IPS-NIHi7 (cell line): ENCODE results near the gene CYTH4.
"Not testable (repeated sequence)": the region's sequence is repeated elsewhere in the genome, so short reads cannot be mapped to it uniquely, and the experiment has no call there.

Experiments
- DNase-seq: peaks from one replicate; pipeline ENCODE4 v3.0.0; 2012; ENCODE audit warnings: mixed read lengths; ENCODE audit errors: extremely low spot score

The CYTH4 gene

DNA sequence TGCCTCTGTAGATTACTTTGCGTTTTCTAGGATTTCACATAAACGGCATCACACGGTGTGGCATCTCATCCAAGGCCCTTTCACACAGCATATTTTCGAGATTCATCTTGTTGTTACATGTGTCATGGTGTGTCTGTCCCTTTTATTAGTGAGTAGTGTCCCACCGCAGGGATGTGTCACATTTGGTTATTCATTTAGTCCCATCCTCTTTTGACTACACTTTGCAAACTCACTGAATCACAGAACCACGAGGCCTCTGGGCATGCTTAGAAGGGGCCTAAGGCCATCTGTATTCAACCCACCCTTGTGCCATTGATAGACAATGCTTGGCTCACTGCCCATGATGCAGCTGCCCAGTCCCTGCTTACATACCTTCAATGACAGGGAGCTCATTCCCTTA is 34.1 kb upstream of the CYTH4 start:
- DNase-seq: no peak

DNA sequence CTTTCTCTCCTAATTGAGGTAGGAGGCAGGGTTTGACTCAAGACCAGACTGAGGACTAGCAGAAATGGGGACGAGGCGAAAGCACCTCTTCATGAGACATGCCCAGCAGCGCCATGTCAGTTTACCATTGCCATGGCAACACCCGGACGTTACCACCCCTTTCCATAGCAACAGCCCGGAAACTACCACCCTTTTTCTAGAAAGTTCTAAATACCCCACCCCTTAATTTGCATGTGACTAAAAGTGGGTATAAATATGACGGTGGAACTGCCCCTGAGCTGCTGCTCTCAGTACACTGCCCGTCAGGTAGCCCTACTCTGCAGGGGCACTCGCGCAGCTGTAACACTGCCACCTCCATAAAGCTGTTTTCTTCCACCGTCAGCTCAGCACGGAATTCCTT is 32.3 kb upstream of the CYTH4 start:
- no peak for DNase-seq

- DNase-seq: not testable (repeated sequence)
These were observed 30.5 kb upstream of the CYTH4 start for GRCh38 chr22:37251836-37252235.

DNA sequence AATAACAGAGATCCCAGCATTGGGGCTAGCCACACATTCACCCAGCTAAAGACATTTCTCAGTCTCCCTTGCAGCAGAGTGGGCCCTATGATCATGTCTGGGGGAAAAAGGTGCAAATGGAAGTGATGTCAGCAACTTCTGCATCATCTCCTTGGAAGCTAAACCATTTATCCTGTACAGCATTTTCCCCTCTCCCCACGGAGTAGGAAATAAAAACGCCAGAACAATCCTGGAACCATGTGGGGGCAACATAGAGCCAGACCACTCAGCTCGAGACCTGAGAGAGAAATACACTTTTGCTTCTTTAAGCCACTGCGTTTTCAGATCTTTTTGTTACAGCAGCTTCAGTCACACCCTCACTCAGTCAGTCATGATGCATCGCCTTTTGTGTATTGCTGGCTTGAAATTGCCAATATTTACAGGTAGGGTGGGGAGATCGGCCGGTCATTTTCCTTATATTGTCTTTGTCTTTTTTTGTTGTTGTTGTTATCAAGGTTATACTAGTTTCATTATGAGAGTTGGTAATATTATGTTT is 29.1 kb upstream of the CYTH4 start:
- DNase-seq: no peak

DNA sequence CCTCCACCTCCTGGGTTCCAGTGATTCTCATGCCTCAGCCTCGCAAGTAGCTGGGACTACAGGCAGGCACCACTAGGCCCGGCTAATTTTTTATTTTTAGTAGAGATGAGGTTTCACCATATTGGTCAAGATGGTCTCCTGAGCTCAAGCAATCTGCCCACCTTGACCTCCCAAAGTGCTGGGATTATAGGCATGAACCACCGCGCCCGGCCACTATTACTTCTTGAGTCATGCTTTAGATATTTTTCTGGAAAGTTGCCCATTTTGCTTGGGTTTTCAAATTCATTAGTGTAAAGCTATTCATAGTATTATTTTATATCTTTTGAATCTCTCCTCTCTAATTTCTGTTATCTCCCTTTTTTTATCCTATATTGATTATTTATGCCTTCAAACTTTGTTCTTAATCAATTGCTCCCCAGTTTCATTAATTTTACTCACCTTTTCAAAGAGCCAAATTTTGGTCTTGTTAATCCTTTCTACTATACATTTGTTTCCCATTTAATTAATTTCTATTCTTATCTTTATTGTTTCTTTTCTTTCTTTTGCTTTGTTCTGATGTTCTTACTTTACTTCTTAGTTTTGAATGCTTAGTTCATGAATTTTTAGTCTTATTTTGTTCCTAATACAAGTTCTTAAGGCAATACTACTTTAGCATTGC is 28.0 kb upstream of the CYTH4 start:
- no peak for DNase-seq

GRCh38 chr22:37254867-37255233 is 27.5 kb upstream of the CYTH4 start:
- DNase-seq: no peak

DNA sequence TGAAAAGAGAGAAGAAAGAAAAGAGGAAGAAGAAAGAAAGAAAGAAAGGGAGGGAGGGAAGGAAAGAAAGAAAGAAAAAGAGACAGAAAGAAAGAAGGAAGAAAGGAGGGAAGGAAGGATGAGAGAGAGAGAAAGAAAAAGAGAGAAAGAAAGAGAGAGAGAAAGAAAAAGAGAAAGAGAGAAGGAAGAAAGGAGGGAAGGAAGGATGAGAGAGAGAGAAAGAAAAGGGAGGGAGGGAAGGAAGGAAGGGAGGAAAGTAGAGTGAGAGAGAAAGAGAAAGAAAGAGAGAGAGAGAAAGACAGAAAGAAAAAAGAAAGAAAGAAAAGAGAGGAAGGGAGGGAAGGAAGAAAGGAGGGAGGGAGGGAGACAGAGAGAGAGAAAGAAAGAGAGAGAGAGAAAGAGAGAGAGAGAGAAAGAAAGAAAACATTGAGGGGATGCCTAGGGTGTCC is 26.7 kb upstream of the CYTH4 start:
- DNase-seq: no peak

DNA sequence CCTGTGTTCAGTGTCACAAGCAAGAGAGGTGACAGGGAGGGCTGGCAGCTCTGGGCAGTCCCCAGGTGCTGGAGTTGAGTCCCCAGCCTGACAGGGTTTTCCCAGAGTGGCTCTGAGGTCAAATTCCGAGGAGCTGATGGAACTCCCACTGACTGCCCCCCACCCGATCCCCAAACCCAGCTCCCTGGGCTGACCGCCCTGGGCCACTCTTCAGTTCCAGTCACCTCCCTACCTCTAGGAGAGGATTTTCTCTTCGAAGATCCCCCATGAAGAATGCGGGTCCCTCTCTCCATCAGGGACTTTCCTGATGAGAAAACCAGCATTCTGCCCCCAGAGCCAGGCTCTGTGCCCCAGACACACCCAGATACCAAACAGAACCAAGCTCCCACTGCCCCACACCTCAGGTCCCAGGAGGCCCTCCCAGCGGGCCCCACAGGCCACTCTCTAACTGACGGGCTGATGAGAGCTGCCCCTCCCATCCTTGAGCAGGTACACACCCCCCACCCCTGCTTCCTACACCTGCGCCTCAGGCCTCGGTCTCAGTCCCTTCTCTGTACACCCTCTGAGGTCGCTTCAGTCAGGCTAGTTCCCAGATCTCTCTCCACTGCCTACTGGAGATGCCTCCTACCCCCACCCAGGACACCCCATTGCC is 26.1 kb upstream of the CYTH4 start:
- no peak for DNase-seq

GRCh38 chr22:37258005-37258752 is 24.1 kb upstream of the CYTH4 start:
- DNase-seq: no peak

DNA sequence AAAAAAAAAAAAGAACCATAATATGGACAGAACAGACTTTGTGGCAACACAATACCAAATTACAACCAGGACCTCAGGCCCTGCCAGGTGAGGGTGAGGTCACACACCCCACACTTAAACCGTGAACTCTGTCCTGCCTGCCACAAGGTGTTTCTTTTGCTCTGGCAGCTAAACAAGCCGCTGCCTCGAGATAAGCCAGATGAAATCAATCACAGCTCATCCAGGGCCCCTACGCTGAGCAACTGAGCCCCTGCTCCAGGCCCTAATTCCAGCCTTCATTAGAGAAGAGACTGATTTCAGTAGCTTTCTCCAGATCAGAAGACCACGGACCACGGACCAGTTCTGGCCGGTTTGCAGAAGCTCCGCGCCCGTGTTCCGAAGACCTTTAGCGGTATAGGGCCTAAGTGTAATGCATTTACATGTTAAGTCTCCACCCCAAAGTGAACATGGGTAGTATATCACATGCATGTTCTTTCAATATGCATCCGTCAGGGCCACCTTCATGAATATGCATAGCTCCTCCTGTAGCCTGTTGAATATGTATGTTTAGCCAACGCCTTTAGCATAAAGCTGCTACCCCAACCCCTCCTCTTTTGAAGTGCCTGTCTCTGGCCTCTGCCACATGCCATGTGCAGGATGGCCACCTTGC is 23.4 kb upstream of the CYTH4 start:
- DNase-seq: no peak

DNA sequence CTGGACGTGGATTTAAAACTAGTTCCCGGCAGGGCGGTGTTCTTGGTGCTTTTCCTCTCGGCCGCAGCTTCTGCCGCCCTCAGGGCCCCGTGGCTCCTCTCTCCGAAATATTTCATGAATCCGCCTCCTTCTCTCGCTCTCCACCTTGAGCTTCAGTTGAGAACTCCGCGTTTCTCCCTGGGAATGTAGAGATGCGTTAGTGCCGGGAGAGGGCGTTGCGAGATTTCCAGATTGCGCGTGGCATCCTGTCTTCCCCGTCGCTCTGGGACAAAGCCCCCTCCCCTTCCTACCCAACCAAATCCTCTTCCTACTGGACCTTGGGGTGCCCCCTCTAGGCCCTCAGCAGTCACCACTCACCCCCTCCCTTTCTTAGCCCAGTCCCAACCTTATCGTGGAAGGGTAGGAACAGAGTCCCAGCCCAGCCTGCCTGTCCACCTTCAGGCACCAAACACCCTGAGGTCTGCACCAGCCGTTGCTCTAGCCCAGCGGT is 22.7 kb upstream of the CYTH4 start:
- DNase-seq: peak; percentile 61

GRCh38 chr22:37260155-37260795 is 22.0 kb upstream of the CYTH4 start:
- DNase-seq: peak; percentile 3

DNA sequence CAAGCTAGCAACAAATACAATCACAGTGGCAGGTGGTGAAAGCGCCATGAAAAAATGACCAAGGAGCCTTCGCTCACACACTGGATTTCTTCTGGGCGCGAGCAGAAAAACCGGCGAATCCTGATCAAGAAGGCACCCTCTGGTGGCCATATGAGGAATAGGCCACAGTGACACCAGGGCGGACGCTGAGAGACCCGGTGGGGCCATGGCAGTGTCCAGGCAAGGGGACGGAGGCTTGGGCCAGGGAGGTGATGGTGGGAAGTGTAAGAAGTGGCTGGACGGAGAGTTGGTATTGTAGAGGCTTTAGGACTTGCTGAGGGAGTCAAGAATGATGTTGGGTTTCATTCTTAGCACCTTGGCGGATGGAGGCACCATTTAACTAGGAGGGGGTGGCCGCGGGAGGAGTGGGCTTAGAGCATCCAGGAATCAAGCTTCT is 21.4 kb upstream of the CYTH4 start:
- DNase-seq: peak; percentile 87

DNA sequence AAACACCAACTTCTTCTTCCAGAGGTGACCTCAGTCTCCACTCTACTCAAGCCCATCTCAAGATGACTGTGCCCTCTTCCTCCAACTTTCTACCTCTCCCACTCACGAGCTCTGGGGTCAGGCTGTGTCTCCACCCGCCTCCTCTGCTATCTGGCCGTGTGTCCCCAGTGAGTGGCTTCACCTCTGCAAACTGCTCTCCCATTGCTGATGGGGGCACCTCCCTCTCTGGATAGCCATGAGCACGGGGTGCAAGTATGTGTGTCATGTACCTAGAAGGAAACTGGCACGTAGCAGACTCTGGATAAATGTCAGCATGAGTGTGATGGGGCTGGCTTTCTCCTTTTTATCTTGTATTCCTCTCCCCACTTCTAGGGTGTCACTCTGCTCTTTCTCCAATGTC is 20.0 kb upstream of the CYTH4 start:
- DNase-seq: peak; percentile 1

DNA sequence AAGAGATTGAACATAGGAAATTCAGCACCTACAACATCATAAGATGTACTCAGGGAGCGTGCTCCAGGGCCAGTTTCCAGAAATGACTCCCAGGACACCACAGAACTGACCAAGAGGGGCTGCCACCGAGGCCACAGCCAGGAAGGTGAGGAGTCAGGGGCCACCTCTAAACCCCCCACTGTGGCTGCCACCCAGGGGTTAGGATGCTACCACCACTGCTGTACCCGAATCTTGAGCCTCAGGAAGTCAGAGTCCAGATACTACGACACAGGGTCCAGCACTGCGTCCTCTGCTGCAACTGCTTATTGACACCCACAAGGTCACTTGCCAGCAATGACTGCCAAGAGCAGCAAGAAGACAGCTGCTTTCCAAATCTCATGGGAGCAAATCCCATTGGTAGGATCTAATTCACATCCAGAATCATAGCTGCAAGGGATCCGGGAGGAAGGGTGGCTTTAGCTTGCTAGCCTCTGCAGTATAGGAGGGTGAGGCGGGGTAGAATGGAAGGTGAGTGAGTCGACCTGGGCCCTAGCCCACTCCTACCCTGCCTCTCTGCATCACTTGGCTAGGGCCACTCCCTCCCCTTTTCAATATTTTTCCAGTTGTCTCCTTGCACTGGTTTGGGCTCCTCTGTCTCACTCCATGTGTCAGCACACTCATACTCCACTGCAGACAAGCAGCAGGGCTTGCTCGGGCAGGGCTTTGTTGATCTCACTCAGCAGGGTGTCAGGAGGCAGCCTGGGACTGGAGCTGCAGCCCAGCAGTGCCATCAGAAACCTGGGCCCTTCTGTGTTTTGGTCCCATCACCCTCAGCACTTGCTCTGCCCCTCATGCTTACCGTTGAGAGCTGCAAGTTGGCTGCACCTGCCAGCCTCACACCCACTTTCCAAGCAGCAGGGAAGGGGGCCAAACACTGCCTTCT is 18.1 kb upstream of the CYTH4 start:
- peak; percentile 4 for DNase-seq

GRCh38 chr22:37266581-37267134 is 15.7 kb upstream of the CYTH4 start:
- no peak for DNase-seq

- DNase-seq: peak; percentile 91
These were observed 15.1 kb upstream of the CYTH4 start for GRCh38 chr22:37267135-37267587.

DNA sequence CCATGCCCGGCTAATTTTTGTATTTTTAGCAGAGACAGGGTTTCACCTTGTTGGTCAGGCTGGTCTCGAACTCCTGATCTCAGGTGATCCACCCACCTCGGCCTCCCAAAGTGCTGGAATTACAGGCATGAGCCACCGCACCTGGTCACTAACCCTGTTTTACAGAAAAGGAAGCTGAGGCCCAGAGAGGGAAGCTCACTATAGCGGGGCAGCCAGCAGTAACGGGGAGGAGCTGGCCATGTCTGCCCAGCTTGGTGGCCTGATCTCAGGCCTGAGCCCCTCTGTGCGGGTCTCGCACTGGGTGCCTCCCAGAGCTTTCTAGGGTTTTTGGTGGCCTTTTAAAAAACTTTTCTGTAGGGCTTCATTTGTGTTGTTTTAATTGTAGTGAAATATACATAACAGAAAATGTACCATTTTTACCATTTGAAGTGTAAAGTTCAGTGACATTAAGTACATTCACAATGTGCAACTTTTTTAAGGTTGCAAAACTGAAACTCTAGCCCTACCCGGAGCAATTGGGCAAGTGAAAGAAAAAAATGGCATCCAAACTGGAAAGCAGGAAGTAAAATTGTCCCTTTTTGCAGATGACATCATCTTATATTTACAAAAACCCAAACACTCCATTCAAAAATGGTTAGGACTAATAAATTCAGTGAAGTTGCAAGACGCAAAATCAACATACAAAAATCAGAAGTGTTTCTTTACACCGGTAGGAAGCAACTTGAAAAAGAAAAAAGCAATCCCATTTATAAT is 14.5 kb upstream of the CYTH4 start:
- DNase-seq: no peak
